Islet precursor cell (in vitro differentiated cells): Measurements from ENCODE around the gene CBLC.

Source experiments
- DNase-seq: peaks from one replicate; pipeline ENCODE4 v3.0.0-alpha.2; 2018

Gene CBLC

GRCh38 chr19:44803442-44804428 lies 26.0 kb downstream of the CBLC start:
- no peak for DNase-seq

GRCh38 chr19:44806291-44806690 lies 28.6 kb downstream of the CBLC start:
- no peak for DNase-seq

- no peak for DNase-seq
Measured at GRCh38 chr19:44807162-44807561, 29.5 kb downstream of the CBLC start.

GRCh38 chr19:44807652-44808462 lies 30.2 kb downstream of the CBLC start:
- peak; percentile 97 for DNase-seq

GRCh38 chr19:44808463-44809371 lies 31.0 kb downstream of the CBLC start, which contains the start of gene BCAM:
Gene BCAM, plus strand, starts transcription at chr19:44809103. Its CDS starts 22 bp downstream, at chr19:44809125.
- peak; percentile 89 for DNase-seq

GRCh38 chr19:44809577-44810233 lies 32.0 kb downstream of the CBLC start:
- no peak for DNase-seq

GRCh38 chr19:44810234-44811121 lies 32.8 kb downstream of the CBLC start:
- no peak for DNase-seq

GRCh38 chr19:44811122-44811419 lies 33.4 kb downstream of the CBLC start:
- no peak for DNase-seq

GRCh38 chr19:44812142-44812718 lies 34.5 kb downstream of the CBLC start:
- no peak for DNase-seq

- DNase-seq, result no peak
Measured at GRCh38 chr19:44813070-44813840, 35.6 kb downstream of the CBLC start.

- DNase-seq, result no peak
Measured at GRCh38 chr19:44813841-44814470, 36.3 kb downstream of the CBLC start.

- no peak for DNase-seq
Measured at GRCh38 chr19:44814517-44814916, 36.8 kb downstream of the CBLC start.

GRCh38 chr19:44816301-44816700 lies 38.6 kb downstream of the CBLC start:
- no peak for DNase-seq

GRCh38 chr19:44817725-44818465 lies 40.2 kb downstream of the CBLC start:
- DNase-seq, result no peak

GRCh38 chr19:44818466-44819031 lies 40.9 kb downstream of the CBLC start:
- DNase-seq, result no peak

- no peak for DNase-seq
Measured at GRCh38 chr19:44819246-44819832, 41.6 kb downstream of the CBLC start.

GRCh38 chr19:44820648-44821609 lies 43.2 kb downstream of the CBLC start:
- no peak for DNase-seq
